HG03060 (cell line): ENCODE measurements around the gene NFIA.

Source experiments
- ATAC-seq: cut with Tn5 transposase; IDR thresholded peaks from one replicate; pipeline ENCODE4 v1.9.1; 2021; ENCODE audit warnings: low read depth, moderate number of reproducible peaks; ENCODE audit not compliant: unreplicated experiment

Gene NFIA

DNA sequence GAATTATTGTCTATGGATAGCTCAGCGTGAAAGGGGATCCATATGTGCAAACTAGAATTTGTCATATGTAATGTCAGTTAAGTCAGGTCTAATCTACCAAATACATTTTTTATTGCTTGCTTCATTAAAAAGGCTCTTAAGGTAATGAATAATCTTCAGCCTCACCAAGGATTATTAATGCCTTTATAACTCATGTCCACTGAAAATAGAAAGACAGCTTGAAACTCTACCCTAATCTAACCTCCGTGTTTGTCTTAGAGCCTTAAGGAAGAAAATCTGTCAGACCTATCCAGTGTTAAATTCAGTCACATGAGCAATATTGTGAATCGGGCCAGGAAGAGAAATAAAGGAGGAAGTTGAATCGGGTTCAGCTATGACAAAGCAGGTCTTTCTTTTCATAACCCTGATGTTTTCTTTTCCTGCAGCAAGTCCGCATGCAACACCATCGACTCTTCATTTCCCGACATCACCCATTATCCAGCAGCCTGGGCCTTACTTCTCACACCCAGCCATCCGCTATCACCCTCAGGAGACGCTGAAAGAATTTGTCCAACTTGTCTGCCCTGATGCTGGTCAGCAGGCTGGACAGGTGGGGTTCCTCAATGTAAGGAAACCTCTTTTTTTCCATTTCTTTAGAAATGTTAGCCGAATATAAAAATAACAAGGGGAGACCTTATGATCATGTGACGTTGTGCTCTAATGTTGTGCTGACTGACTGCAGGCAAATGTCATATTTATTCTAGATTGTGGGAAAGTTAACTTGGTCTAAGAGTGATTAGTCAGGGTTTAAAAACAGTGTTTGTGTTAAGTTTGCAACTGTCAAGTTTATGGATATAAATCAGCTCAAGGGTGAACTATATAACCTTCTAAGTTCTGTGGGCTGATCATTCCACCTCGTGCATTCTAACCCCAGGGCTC lies 321.6 kb downstream of the NFIA start:
- no peak for ATAC-seq

DNA sequence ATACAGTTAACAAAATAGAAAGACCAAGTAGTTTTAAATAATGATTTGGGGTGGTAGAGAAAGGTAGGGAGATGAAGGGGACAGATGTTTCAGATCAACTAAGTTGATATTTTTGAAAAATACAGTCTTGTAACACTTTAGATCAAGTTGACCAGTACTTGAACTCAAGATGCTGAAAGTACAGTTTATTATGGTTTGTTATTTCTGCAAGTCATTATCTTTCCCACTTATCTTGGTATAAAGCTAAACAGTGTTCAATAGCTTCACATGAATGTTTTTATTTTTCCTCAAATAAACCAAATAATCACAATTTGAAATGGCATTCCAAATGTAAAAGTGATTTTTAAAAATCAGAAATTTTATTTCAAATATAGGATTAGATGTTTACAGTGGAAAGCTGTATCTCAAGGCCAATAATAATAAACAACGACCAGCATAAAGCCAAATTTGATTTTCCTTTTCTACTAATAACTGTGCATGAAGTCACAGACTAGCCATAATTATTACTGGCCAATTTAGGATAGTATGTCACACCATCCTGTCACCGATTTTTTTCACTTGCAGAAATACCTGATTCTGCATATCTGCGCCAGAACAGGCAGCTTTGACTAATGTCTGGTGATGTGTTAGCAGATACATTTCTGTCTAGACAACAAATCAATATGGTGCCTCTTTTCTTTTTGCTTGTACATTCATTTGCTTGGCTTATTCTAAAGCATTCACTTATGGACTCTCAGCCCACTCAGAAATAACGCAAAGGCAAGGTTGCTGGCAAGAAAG lies 322.4 kb downstream of the NFIA start:
- ATAC-seq: no peak

- ATAC-seq: no peak
Observed at GRCh38 chr1:61406467-61406866, 324.1 kb downstream of the NFIA start.

DNA sequence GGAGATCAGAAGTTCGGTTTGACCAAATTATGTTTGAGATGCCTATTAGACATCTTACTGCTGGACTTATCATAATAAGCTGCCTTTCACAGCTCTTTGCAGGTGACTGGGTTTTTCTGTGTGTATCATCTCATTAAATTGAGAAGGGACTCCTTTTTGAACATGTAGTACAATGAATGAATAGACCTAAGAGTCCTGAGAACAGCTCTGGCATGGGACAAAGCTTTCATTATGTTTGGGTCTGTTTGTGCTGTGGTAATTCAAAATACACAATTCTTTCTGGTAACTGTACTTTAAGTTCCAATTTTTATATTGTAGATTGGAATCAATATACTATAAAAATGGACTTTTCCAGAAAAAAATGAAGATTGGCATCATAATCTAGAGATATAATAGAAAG lies 330.2 kb downstream of the NFIA start:
- no peak for ATAC-seq

GRCh38 chr1:61419196-61419595 lies 336.8 kb downstream of the NFIA start:
- no peak for ATAC-seq

DNA sequence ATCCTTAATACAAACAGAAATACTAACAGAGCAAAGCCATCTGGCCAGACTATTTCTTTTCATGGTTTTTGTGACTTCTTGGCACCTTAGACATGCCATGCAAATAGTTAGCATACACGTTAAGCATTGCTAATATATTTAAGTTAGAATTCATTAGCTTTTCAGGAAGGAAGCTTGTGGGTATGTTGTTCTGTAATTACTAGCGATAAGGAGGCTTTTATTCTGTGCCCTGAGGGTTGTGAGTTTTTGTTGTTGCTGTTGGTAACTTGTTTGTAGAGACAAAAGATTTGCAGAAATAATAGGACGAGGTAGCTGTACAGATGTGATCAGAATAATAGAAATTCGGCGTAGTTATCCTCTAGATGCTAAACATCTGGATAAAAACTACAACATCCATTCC lies 337.3 kb downstream of the NFIA start:
- no peak for ATAC-seq

GRCh38 chr1:61420243-61420642 lies 337.9 kb downstream of the NFIA start:
- ATAC-seq: no peak

GRCh38 chr1:61420909-61421835 lies 338.8 kb downstream of the NFIA start:
- ATAC-seq: no peak

GRCh38 chr1:61423643-61424042 lies 341.3 kb downstream of the NFIA start:
- ATAC-seq: no peak

DNA sequence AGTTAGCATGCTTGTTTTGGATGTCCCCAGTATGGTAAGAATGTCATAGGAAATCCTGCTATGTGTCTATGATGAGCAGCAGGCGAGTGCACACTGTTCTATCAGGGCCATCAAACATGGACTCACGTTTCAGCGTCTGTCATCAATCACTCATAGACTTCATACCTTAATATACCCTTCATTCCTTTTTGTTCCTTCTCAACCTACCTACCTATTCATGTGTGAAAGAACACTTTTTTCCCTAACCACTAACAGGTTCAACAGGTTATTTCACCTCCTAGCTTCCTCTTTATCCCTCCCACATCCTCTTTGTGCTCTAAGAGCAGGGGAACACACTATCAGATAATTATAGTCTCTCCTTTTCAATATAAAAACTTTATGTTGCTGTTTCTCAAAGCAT lies 342.0 kb downstream of the NFIA start:
- no peak for ATAC-seq

DNA sequence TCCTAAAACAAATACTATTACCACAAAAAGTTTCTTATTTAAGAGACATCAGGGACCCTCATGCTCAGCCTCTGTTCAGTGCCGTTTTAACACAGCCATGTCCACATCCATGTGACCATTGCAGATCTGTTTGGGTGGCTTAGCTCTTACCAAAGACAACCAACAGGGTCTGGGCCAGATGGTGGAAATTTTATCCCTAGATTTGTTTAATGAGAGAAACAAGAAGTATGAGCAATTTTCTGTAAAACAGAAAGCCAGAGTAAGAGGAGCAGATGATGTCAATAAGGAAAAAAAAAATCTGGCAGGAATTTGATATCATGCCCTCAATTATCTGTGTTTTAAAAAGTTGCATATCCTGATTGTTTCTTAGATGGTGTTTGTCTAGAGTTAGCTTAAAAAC lies 342.7 kb downstream of the NFIA start:
- ATAC-seq: no peak

DNA sequence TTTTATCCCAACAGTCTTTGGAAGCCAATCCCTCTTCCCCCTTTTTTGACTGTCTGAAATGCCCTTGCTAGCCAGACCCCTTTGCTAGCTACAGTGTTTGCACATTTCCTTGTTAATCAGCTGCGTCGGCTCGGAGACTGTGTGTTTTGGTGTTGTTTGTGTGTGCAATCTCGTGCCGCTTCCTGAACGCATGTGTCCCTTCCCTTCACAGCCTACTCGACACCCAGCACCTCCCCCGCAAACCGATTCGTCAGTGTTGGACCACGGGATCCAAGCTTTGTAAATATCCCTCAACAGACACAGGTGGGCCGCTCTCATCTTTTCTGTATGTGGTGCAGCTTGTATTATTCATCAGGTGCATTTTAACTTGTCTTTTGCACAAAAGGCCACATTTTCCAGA lies 343.9 kb downstream of the NFIA start:
- no peak for ATAC-seq

GRCh38 chr1:61426885-61427284 lies 344.5 kb downstream of the NFIA start:
- no peak for ATAC-seq

DNA sequence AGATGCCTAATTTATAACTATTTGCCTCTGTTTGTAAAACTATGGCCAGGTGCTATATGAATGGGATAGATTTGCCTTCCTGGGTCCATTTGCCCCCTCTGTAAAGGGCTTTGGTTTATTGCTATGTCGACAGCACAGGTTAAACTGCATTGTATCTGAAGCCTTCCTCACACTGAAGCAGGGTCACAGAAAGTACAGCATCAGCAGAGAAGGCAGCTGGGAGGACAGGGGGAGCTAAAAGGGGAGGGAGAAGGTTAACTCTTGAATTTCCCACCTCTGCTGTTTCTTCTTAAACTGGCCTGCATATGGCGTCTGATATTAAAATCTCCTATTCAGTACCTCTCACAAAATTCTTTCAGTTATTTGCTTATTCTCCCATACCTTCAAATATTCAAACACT lies 345.1 kb downstream of the NFIA start:
- no peak for ATAC-seq

GRCh38 chr1:61428146-61428545 lies 345.8 kb downstream of the NFIA start:
- no peak for ATAC-seq

DNA sequence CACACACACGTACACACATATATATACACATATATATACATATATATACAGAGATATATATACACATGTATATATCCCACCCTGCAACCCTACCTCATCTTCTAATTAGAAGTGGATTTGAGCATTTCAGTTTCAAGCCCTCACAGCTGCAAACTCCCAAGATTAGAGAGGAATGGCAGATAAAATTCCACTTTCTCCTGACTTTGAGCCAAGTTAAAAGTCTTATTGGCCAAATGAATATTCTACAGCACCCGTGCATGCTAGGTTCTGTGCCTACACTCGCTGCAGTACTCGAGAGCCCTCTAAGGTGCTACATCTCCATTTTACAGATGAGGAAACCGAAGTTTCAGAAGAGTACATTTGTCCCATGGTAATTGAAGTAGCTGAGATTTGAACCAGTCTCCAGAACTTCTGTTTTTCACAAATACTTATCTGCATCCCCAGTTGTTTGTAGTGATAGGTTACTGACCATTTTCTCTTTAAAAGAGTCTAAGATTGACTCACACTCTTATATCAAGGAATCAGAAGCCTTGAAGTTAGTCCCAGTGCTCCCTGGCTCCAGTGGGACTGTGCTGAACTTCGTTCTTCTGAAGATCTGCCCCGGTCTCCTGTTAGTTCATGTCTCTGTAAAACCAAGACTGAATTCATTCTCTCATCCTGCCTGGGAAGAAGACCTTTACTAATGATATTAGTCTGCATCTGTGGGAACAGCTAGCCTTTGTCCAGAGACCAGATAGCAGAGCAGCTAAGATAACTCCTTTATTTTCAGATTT lies 350.4 kb downstream of the NFIA start:
- ATAC-seq: no peak

- no peak for ATAC-seq
Observed at GRCh38 chr1:61433646-61434045, 351.3 kb downstream of the NFIA start.

DNA sequence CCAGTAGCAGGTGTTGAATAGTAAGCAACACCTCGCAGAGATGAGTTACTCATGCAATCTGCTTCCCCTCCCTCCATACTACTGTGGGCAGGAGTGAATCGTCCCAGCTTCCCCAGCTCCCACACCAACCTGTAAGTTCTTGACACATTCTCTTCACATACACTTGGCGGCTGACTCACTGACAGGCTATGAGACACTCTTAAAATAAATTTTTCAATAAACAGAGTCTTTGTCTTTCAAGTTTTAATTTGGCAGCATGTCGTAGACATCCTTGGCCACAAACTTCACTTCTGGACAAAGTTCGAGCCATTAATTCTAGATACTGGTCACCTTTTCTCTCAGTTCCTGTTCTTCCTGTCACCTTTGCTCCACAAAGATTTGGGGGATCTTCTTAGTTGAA lies 351.9 kb downstream of the NFIA start:
- ATAC-seq: peak; percentile 34

DNA sequence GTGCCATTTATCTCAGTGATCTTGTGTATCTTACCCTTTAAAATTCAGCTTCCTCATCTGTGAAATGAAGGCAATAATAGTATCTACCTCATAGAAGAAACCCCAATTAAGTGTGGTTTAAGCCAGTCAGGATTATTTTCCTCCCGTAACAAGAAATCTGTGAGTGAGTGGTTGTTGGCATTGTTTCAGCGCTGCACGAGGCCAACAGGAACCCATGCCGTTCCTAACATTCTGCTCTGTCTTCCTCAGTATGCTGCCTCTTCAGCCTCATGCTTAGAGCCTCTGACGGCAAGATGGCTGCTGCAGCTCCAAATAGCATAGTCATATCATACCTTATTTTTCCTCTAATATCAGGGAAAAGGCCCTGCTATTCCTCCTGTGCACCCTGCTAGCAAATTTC lies 352.9 kb downstream of the NFIA start:
- no peak for ATAC-seq

GRCh38 chr1:61436016-61436415 lies 353.7 kb downstream of the NFIA start:
- ATAC-seq: no peak
